NCI-H82 treated with DMSO at 0.1 percent for 48 hours (cell line): ENCODE measurements around the gene DAP3.

Source experiments
- DNase-seq: peaks from one replicate; lab custom pipeline; 2025; ENCODE audit not compliant: unreplicated experiment; lab: John Stamatoyannopoulos, UW

Gene DAP3

GRCh38 chr1:155769257-155769656 lies 80.4 kb downstream of the DAP3 start:
- no peak for DNase-seq

- no peak for DNase-seq
Measured at GRCh38 chr1:155773221-155773620, 84.3 kb downstream of the DAP3 start.

- DNase-seq, result no peak
Measured at GRCh38 chr1:155776414-155776813, 87.5 kb downstream of the DAP3 start.

GRCh38 chr1:155777582-155777981 lies 88.7 kb downstream of the DAP3 start:
- no peak for DNase-seq
